Cerebellar nuclear complex (tissue), 1 donor: ENCODE results near the gene ARHGAP15.

Experiments used
- DNase-seq, 2 experiments: peaks; one replicate each; lab custom pipeline; 2025; lab: John Stamatoyannopoulos, UW

ARHGAP15 gene

GRCh38 chr2:143623231-143623908 is 494.2 kb downstream of the ARHGAP15 start:
- no peak for DNase-seq

GRCh38 chr2:143623909-143624260 is 494.7 kb downstream of the ARHGAP15 start:
- DNase-seq = no peak

- DNase-seq = no peak
Observed at GRCh38 chr2:143629340-143629739, 500.1 kb downstream of the ARHGAP15 start.

DNA sequence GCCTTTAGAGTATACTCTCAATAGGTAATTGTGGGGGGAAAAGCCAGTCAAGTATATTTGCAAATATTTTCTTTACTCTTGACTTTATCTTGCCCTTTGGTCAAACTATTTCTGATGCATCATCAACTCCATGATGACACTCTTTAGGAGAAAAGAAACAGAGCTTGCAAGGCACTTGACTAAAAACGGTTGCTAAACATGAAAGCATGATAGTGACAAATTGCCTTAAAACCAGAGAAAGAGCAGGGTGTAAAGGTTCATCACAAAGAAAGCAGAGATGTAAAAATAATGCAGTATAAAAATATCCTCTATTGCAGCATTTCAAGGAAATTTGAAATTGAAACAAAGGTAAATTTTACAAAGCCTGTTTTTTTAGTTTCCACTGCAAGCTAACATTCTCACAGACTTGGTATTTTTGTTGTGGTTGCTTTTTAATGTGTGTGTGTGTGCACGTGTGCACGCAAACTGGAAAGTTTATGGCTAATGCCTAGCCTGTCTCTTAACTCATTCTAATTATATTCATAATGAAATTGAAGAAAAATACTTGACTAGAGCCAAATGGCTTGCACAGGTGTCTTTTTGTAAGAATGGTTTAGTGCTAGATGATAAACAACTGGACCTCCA is 503.6 kb downstream of the ARHGAP15 start:
- DNase-seq = no peak

GRCh38 chr2:143633419-143633818 is 504.2 kb downstream of the ARHGAP15 start:
- DNase-seq = no peak

DNA sequence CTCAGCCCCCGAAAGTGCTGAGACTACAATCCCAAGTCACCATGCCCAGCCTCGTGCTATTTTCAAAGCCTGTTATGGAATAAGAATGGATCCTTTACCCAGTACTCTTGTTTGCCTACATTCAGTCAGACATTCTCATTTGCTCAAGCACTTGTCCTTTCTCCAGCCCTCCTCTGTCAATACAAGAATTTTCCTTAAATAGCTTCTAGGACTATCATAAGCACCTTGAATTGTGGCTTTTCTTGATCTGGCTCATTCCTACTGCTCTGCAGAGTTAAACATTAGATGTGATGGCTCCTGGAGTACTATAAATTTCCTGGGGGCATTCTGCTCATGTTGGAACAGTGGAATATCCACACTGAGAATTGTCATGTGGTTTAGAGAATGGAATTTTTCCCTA is 506.1 kb downstream of the ARHGAP15 start:
- no peak for DNase-seq

DNA sequence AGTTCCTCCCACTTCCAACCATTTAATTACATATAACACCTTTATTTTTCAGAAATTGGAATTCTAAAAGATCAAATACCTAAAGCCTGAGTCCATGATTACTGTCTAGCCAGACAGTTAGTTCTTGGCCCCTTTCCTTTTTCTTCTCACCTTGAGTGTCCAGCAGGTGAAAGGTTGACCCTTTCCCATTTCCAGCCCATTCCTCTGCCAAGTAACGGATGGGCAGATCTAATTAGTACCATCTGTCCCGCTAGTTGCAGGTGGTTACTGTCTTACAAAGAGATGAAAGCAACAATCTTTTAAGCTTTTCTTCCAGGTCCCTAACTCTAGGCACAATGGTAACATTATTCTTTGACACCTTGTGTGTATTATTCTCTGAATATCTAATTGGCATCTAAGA is 506.7 kb downstream of the ARHGAP15 start:
- DNase-seq = no peak

DNA sequence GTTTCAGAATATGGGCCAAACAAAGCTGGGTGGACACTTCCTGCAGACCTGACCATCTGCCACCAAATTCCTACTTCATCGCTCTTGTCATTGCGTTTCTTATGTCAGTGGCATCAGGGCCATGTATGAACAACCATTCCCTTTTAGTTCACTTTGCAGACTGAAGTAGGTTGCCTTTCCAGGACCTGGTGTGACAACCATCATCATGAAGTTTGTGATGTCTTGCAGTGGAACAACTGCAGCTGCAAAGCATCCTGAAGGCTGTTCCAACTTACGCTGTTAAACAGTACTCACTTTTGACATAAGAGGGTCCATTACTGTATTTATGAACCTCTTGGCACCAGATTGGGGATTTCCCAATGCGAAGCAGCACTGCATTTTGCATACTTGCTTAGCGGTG is 511.6 kb downstream of the ARHGAP15 start:
- DNase-seq = no peak

- DNase-seq = no peak
Observed at GRCh38 chr2:143645921-143646645, 516.9 kb downstream of the ARHGAP15 start.

DNA sequence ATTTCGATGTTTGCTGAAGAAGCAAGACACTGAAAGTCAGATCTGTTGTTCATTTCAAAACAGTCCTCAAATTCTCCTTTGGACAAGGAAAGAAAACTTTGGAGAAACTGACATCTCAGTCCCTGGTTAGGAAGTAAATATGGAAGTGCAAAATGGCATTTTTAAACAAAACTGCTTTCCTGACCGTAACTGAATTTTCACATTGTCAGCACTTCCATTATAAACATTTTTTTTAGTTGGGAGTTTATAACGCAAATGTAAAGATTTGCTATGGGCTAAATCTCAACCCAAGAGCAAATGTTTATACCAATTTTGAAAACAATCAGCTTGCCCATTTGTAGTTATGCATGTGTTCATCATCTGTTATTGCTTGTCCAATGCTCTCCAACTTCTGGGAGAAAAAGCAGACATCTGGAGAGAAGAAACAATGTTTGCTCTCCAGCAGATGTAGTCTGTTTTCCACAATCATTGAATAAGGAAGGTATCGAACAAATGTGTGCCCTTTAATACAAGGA is 520.1 kb downstream of the ARHGAP15 start:
- DNase-seq = no peak

DNA sequence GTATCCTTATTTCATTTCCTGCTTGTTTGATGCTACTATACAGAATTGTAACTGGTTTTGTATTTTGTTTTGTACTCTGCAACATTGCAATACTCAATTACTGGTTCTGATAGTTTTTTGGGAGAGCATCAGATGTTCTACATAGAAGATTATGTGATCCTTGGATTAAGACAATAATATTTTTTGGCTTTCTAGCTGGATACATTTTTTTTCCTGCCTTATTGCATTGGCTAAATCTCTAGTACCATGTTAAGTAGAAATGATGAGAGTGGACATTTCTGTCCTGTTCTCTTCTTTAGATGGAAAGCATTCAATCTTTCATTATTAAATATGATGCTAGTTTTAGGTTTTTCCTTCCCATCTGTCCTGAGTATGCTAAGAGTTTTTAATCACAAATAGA is 523.5 kb downstream of the ARHGAP15 start:
- DNase-seq = no peak

GRCh38 chr2:143668234-143668633 is 539.0 kb downstream of the ARHGAP15 start:
- no peak for DNase-seq

GRCh38 chr2:143674051-143674450 is 544.8 kb downstream of the ARHGAP15 start:
- DNase-seq = no peak

DNA sequence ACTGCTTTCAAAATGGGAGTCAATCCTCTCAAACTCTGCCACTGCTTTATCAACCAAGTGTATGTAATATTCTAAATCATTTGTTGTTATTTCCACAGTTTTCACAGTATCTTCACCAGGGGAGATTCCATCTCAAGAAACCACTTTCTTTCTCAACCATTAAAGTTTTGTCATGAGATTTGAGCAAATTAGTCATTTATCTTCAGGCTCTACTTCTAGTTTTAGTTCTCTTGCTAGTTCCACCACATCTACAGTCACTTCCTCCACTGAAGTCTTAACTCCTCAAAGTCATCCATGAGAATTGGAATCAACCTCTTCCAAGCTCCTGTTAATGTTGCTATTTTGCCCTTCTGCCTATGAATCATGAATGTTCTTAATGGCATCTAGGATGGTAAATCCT is 545.8 kb downstream of the ARHGAP15 start:
- DNase-seq = no peak

GRCh38 chr2:143679617-143680016 is 550.4 kb downstream of the ARHGAP15 start:
- DNase-seq = no peak

- DNase-seq = no peak
Observed at GRCh38 chr2:143680885-143681405, 551.7 kb downstream of the ARHGAP15 start.

DNA sequence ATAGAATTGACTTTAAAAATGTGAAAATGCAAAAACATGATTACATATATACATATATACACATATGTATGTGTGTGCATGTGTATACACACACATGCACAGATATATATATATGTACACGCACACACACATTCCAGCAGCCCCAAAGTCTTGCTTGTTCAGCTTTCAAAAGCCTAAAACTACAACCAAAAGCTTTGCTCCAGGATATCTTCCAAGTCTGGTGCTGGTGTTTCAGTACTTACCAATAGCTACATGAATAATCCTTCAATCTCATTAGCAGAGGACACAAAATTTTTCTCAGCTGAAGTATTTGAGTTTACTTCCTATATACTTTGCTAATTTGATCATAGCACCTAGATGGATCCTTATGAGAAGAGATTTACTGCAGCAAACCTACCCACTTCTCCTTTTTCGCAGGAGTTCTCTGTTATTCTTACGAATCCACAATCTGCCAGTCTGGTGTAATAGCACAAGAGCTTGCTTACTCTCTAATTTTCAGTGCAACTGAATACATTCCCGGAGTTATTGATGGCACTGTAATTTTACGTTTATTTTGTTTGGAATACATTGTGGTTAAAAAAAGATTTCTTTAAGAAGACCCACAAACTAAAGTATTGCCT is 553.3 kb downstream of the ARHGAP15 start:
- DNase-seq = no peak

- DNase-seq = no peak
Observed at GRCh38 chr2:143683977-143684376, 554.8 kb downstream of the ARHGAP15 start.

GRCh38 chr2:143684551-143685320 is 555.5 kb downstream of the ARHGAP15 start:
- no peak for DNase-seq

- no peak for DNase-seq
Observed at GRCh38 chr2:143685421-143686078, 556.3 kb downstream of the ARHGAP15 start.

DNA sequence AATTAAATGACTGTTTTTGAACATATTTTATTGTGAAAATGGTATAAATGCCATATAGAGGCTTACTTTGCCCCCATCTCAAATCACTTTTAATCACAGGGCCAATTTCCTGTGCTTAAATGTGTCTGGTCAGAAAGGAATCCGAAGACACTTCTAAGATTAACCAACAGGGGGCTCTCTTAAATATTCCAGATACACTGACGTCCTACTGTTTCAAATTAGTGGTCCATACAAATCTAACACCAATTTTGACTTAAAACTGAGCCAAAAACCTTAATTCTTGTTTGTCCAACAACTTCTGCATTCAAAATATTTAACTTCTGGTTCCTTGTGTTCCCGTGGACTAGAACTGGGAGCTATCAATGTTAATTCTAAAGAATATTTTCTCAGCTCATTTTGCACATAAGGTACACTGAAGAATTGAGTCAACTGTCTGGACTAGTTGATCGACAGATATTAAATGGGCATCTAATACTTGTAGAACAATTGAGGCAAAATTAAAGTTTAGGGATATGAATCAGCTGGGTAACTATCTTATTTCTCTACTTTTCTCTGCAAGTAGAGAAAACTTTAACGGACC is 557.5 kb downstream of the ARHGAP15 start:
- DNase-seq = no peak
